Measurements from ENCODE around the gene TNNC2. TPM values are rescaled to one million over a fixed set of nuclear protein-coding genes. Genes with fewer than 3 reads are reported as not detected.

Gene TNNC2
- 1.1 and 12.2 TPM in 2 replicates for total RNA-seq

GRCh38 chr20:45827030-45827652 lies at the start of gene TNNC2:
TNNC2 (minus strand) TSS chr20:45827312; CDS start chr20:45827248, 64 bp downstream.

GRCh38 chr20:45857114-45857881 lies 30.2 kb upstream of the TNNC2 start, which contains the start of the genes ACOT8 and ZSWIM3:
ACOT8 (minus strand) TSS chr20:45857392; CDS start chr20:45857315, 77 bp downstream.
ZSWIM3 (plus strand) TSS chr20:45857614; CDS start chr20:45857826, 212 bp downstream.

GRCh38 chr20:45833030-45833882 lies 6.1 kb upstream of the TNNC2 start, which contains the start of gene SNX21:
SNX21 (plus strand) TSS chr20:45833799; CDS start chr20:45833920, 121 bp downstream.

GRCh38 chr20:45812157-45813005 lies 14.7 kb downstream of the TNNC2 start, which contains the start of gene UBE2C:
UBE2C (plus strand) TSS chr20:45812644; CDS start chr20:45812696, 52 bp downstream.

Other genes starting within 250 kb of the TNNC2 start
- not detected in 2 replicates for gene WFDC8, start 248.0 kb downstream of the TNNC2 start, total RNA-seq
- gene WFDC10A, start 197.6 kb downstream of the TNNC2 start, total RNA-seq, result not detected in 2 replicates
- gene WFDC9, start 196.0 kb downstream of the TNNC2 start, total RNA-seq, result not detected in 2 replicates
- not detected in 2 replicates for gene WFDC11, start 157.1 kb downstream of the TNNC2 start, total RNA-seq
- not detected in 2 replicates for gene WFDC13, start 125.3 kb downstream of the TNNC2 start, total RNA-seq
- gene WFDC10B, start 122.3 kb downstream of the TNNC2 start, total RNA-seq, result not detected in 2 replicates
- not detected in 2 replicates for gene SPINT4, start 105.0 kb downstream of the TNNC2 start, total RNA-seq
- gene WFDC3, start 35.4 kb downstream of the TNNC2 start, total RNA-seq, result 1.7 TPM in 1 of 2 replicates, not detected in the other
- gene DNTTIP1, start 35.4 kb downstream of the TNNC2 start, total RNA-seq, result 26.6 and 27.2 TPM in 2 replicates
- 6.1 and 7.2 TPM in 2 replicates for gene UBE2C, start 14.7 kb downstream of the TNNC2 start, total RNA-seq
- 69.8 and 74.2 TPM in 2 replicates for gene SNX21, start 6.5 kb upstream of the TNNC2 start, total RNA-seq
- 31.3 and 31.7 TPM in 2 replicates for gene ACOT8, start 30.1 kb upstream of the TNNC2 start, total RNA-seq
- 2.1 and 3.9 TPM in 2 replicates for gene ZSWIM3, start 30.3 kb upstream of the TNNC2 start, total RNA-seq
- gene ZSWIM1, start 53.9 kb upstream of the TNNC2 start, total RNA-seq, result 10.2 and 10.3 TPM in 2 replicates
- gene SPATA25, start 60.3 kb upstream of the TNNC2 start, total RNA-seq, result 1.0 and 1.6 TPM in 2 replicates
- 3.6 and 4.9 TPM in 2 replicates for gene NEURL2, start 63.9 kb upstream of the TNNC2 start, total RNA-seq
- gene CTSA, start 64.0 kb upstream of the TNNC2 start, total RNA-seq, result 130 and 166 TPM in 2 replicates
- 216 and 217 TPM in 2 replicates for gene PLTP, start 84.8 kb upstream of the TNNC2 start, total RNA-seq
- gene PCIF1, start 107.4 kb upstream of the TNNC2 start, total RNA-seq, result 11.6 and 16.3 TPM in 2 replicates
- 8.8 and 11.2 TPM in 2 replicates for gene ZNF335, start 144.9 kb upstream of the TNNC2 start, total RNA-seq
- gene MMP9, start 181.6 kb upstream of the TNNC2 start, total RNA-seq, result not detected in 2 replicates
- 0.51 TPM in 1 of 2 replicates, not detected in the other for gene SLC12A5, start 201.9 kb upstream of the TNNC2 start, total RNA-seq

Data from pericardium fibroblast (primary cell).